Right lobe of liver (tissue), 4 donors: ENCODE results near the gene ROR2.

Experiments used
- CTCF ChIP-seq, 4 donors: fragments of 200-600 bp in 3 of 4; fragments of 450-650 bp in 1 of 4; IDR thresholded peaks; one replicate each; pipeline versions ENCODE4 v1.5.1 to v1.8.0; 2016 to 2022; ENCODE audit warnings: antibody characterized with exemption in 4 of 4, mild to moderate bottlenecking in 2 of 4
- POLR2A ChIP-seq: fragments of 450-650 bp; IDR thresholded peaks from one replicate; pipeline ENCODE4 v1.6.1; 2017; ENCODE audit warnings: antibody characterized with exemption, mild to moderate bottlenecking
- donor health status: DM: no; HTN: no; CAD: no.
- donor health status: DM: no; HTN: no; CAD: no.
- donor health status: DM: no; HTN: yes; CAD: no.

GRCh38 chr9:91725651-91726050, 224.4 kb downstream of the ROR2 start:
- TF ChIP-seq POLR2A (no peak), CTCF (IDR thresholded peaks at IDR 0.05) (no peak)
